PC-9 (cell line): ENCODE data around the gene VTA1. TPM values are rescaled to one million over a fixed set of nuclear protein-coding genes. Genes with fewer than 3 reads are reported as not detected.

Source experiments
- BruUV-seq: library from RNA; stranded (reverse); fragments of 400-500 nt; replicated peaks from 2 replicates; lab custom pipeline; 2021; lab: Mats Ljungman, UMichigan
- CTCF ChIA-PET: fragments of 300-600 bp; sonication (Branson Sonifier 250); formaldehyde crosslinking; loops from one replicate; lab custom pipeline; 2022; ENCODE audit warnings: antibody characterized with exemption; lab: Charles Lee
- POLR2A ChIA-PET: fragments of 300-600 bp; sonication (Branson Sonifier 250); formaldehyde crosslinking; loops from one replicate; lab custom pipeline; 2022; ENCODE audit warnings: antibody characterized with exemption; ENCODE audit not compliant: unreplicated experiment; lab: Charles Lee
- DNase-seq, 2 experiments: peaks; one replicate each; pipeline versions ENCODE4 v3.0.0 to v3.0.0-alpha.2; 2015 to 2022; ENCODE audit warnings: mixed read lengths in 1 of 2
- H2AFZ ChIP-seq: fragments of 200-600 bp; sonication (generic); 2 replicates; pipeline ENCODE4 v1.8.1; 2017; ENCODE audit warnings: antibody characterized with exemption
- H3F3A ChIP-seq: fragments of 200-600 bp; sonication (generic); 2 replicates; pipeline ENCODE4 v1.8.1; 2017; ENCODE audit warnings: antibody characterized with exemption, mild to moderate bottlenecking, low read depth; ENCODE audit not compliant: insufficient read depth
- H3K27ac ChIP-seq: fragments of 200-600 bp; sonication (generic); 2 replicates; pipeline ENCODE4 v1.6.1; 2016; ENCODE audit warnings: mixed run types
- H3K27me3 ChIP-seq: fragments of 200-600 bp; sonication (generic); 2 replicates; pipeline ENCODE4 v1.6.1; 2016; ENCODE audit warnings: low read depth, mixed run types; ENCODE audit not compliant: insufficient read depth
- H3K36me3 ChIP-seq: fragments of 200-600 bp; sonication (generic); 2 replicates; pipeline ENCODE4 v1.6.1; 2016; ENCODE audit warnings: low read depth, mixed run types
- H3K4me1 ChIP-seq: fragments of 200-600 bp; sonication (generic); replicated peaks from 2 replicates; pipeline ENCODE4 v1.6.1; 2016; ENCODE audit warnings: mixed run types; ENCODE audit not compliant: insufficient read depth
- H3K4me2 ChIP-seq: fragments of 200-600 bp; sonication (generic); 2 replicates; pipeline ENCODE4 v1.6.1; 2017; ENCODE audit warnings: mixed run types
- H3K4me3 ChIP-seq: fragments of 200-600 bp; sonication (generic); 2 replicates; pipeline ENCODE4 v1.6.1; 2016; ENCODE audit warnings: mixed run types
- H3K79me2 ChIP-seq: fragments of 200-600 bp; sonication (generic); 2 replicates; pipeline ENCODE4 v1.6.1; 2017; ENCODE audit warnings: low read depth, mixed run types
- H3K9me2 ChIP-seq: fragments of 200-600 bp; sonication (generic); 2 replicates; pipeline ENCODE4 v1.8.1; 2017; ENCODE audit warnings: mild to moderate bottlenecking; ENCODE audit not compliant: insufficient read depth
- H3K9me3 ChIP-seq: fragments of 200-600 bp; sonication (generic); 2 replicates; pipeline ENCODE4 v1.8.1; 2016; ENCODE audit warnings: low read depth; ENCODE audit not compliant: insufficient read depth
- H4K20me1 ChIP-seq: fragments of 200-600 bp; sonication (generic); 2 replicates; pipeline ENCODE4 v1.8.1; 2017; ENCODE audit not compliant: insufficient read depth
- EZH2 ChIP-seq: fragments of 200-600 bp; sonication (generic); IDR thresholded peaks from 2 replicates; pipeline ENCODE4 v1.8.0; 2017; ENCODE audit warnings: antibody characterized with exemption, low read depth
- intact Hi-C: fragments of 100-400 bp; cut with micrococcal nuclease; formaldehyde crosslinking; loops from one replicate; pipeline ENCODE4 v1.10.0; 2022; ENCODE audit not compliant: unreplicated experiment
- total RNA-seq: library from RNA; stranded (reverse); gene quantifications from 2 replicates; pipeline ENCODE4 v1.2.3, GENCODE V29; 2021
- TF ChIP-seq, protein P1 (sequence below): fragments of 200-600 bp; sonication (generic); conservative IDR thresholded peaks from 2 replicates; pipeline ENCODE4 v1.6.1; 2017; ENCODE audit warnings: mixed run types, antibody characterized with exemption, mild to moderate bottlenecking, moderate library complexity

Gene VTA1
- total RNA-seq, 1 experiment from 2014 or later, result 52.0 TPM

DNA sequence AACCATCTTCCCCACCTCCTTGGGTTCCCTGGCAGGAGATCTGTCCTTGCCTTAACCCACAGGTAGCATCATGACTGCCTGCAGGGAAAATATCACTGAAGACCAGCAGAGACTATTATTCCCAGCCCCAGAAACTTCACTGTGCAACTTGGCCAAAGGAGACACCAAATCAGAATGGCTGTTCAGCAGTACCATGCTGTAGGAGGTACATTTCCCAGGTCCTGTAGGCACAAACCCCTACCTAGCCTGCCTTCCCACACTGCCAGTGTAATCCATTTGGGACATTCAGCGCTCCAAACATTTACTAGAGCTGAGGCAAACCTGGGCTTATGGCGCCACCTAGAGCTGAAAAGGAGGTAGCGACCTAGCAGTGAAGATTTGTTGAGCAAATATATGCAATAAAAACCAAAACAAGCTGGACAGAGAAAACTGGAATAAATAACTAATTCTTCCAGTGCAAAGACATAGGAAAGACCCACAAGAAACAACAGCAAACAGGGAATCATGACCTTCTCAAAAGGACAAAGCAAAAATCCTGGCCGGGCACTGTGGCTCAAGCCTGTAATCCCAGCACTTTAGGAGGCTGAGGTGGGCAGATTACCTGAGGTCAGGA, 60.3 kb downstream of the VTA1 start:
- Histone ChIP-seq H3K4me3 (no peak overlapping the region), H3K79me2 (no peaks in the 10 kb centered on the region), H3K36me3 (peaks cover 42% of the 10 kb centered on the region), H3K9me3 (no peaks in the 10 kb centered on the region; the same call in 1 of the 2 replicates), H3K27ac (no peak overlapping the region), H3K9me2 (no peaks in the 10 kb centered on the region), H4K20me1 (no peaks in the 10 kb centered on the region), H3K27me3 (no peaks in the 10 kb centered on the region), H3F3A (no peaks in the 10 kb centered on the region), H2AFZ (no peak overlapping the region), H3K4me1 (no peaks in the 10 kb centered on the region), H3K4me2 (no peak overlapping the region)
- TF ChIP-seq EZH2, result no peak
- TF ChIP-seq, protein P1, sequence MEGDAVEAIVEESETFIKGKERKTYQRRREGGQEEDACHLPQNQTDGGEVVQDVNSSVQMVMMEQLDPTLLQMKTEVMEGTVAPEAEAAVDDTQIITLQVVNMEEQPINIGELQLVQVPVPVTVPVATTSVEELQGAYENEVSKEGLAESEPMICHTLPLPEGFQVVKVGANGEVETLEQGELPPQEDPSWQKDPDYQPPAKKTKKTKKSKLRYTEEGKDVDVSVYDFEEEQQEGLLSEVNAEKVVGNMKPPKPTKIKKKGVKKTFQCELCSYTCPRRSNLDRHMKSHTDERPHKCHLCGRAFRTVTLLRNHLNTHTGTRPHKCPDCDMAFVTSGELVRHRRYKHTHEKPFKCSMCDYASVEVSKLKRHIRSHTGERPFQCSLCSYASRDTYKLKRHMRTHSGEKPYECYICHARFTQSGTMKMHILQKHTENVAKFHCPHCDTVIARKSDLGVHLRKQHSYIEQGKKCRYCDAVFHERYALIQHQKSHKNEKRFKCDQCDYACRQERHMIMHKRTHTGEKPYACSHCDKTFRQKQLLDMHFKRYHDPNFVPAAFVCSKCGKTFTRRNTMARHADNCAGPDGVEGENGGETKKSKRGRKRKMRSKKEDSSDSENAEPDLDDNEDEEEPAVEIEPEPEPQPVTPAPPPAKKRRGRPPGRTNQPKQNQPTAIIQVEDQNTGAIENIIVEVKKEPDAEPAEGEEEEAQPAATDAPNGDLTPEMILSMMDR, result peak; percentile 70
- ChIA-PET POLR2A (no interaction called here), CTCF (interaction anchor here (0.8 kb wide), 1 partner anchor 51 kb away, joined by 4 read pairs; no protein-coding TSS in a partner anchor)
- BruUV-seq, result no TSS peak
- intact Hi-C loops, result no loop called here
- peak in 1 of 2 experiments; percentile 11 for DNase-seq

DNA sequence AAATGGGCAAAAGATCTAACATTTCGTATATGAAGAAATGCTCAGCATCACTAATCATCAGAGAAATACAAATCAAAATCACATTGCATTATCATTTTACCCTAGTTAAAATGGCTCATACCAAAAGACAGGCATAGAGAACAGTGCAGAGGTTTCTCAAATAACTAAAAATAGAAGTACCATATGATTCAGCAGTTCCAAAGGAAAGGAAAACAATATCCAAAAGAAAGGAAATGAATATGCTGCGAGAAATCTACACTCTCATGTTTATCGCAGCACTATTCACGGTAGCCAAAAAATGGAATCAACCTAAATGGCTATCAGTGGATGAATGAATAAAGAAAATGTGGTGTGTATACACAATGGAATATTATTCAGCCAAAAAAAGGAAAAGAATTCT, 63.5 kb downstream of the VTA1 start:
- Histone ChIP-seq H3K4me1 (no peaks in the 10 kb centered on the region), H3K9me3 (no peaks in the 10 kb centered on the region; the same call in 1 of the 2 replicates), H3K27ac (no peak overlapping the region), H3K79me2 (no peaks in the 10 kb centered on the region), H3K4me2 (no peak overlapping the region), H3K4me3 (no peak overlapping the region), H3F3A (no peaks in the 10 kb centered on the region), H3K36me3 (peaks cover 44% of the 10 kb centered on the region), H2AFZ (no peak overlapping the region), H4K20me1 (no peaks in the 10 kb centered on the region), H3K9me2 (no peaks in the 10 kb centered on the region), H3K27me3 (no peaks in the 10 kb centered on the region)
- no peak for DNase-seq
- intact Hi-C loops, result loop anchor here (10.0 kb wide), 1 partner anchor 174 kb away; no protein-coding TSS in a partner anchor
- ChIA-PET CTCF (no interaction called here), POLR2A (no interaction called here)
- TF ChIP-seq EZH2, result no peak
- TF ChIP-seq, protein P1, result no peak
- BruUV-seq, result no TSS peak

DNA sequence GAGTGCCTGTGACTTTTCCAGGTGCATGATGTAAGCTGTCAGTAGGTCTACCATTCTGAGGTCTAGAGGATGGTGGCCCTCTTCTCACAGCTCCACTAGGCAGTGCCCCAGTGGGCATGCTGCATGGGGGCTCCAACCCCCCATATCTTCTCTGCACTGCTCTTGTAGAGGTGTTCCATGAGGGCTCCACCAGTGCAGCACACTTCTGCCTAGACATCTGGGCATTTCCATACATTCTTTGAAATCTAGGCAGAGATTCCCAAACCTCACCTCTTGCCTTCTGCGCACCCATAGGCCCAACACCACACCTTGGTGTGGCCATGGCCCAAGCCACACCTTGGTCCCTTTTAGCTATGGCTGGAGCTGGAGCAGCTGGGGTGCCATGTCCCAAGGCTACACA, 66.3 kb downstream of the VTA1 start:
- DNase-seq, result no peak
- Histone ChIP-seq H3K27me3 (no peaks in the 10 kb centered on the region), H3K9me2 (no peaks in the 10 kb centered on the region; the same call in 1 of the 2 replicates), H3K4me2 (no peak overlapping the region), H3K4me3 (no peak overlapping the region), H2AFZ (no peak overlapping the region), H4K20me1 (no peaks in the 10 kb centered on the region), H3F3A (no peaks in the 10 kb centered on the region), H3K9me3 (no peaks in the 10 kb centered on the region; the same call in 1 of the 2 replicates), H3K36me3 (peaks cover 41% of the 10 kb centered on the region), H3K27ac (no peak overlapping the region), H3K4me1 (no peaks in the 10 kb centered on the region), H3K79me2 (no peaks in the 10 kb centered on the region)
- TF ChIP-seq EZH2, result no peak
- TF ChIP-seq, protein P1, result no peak
- intact Hi-C loops, result loop anchor here (10.0 kb wide), 1 partner anchor 171 kb away; no protein-coding TSS in a partner anchor
- ChIA-PET CTCF (no interaction called here), POLR2A (no interaction called here)
- no TSS peak for BruUV-seq
